Liver (tissue), 3 donors: ENCODE results near the gene SARDH.

Experiments used
- CTCF ChIP-seq: fragments of 150-350 bp; IDR thresholded peaks from 2 replicates; pipeline ENCODE4 v1.5.1; 2017; ENCODE audit warnings: improper control_type of control experiment, low read depth, low read length; ENCODE audit not compliant: missing input control
- EGR1 ChIP-seq, 2 donors: IDR thresholded peaks; 2 replicates each; pipeline ENCODE4 v1.6.1; 2016 to 2018; ENCODE audit warnings: antibody characterized with exemption in 2 of 2, low read depth in 2 of 2
- FOXA1 ChIP-seq: IDR thresholded peaks from 2 replicates; pipeline ENCODE4 v1.6.1; 2016; ENCODE audit warnings: antibody characterized with exemption
- GABPA ChIP-seq, 2 donors: IDR thresholded peaks in 1 of 2; conservative IDR thresholded peaks in 1 of 2; 2 replicates each; pipeline ENCODE4 v1.6.1; 2016; ENCODE audit warnings: antibody characterized with exemption in 2 of 2, mild to moderate bottlenecking in 1 of 2, moderate library complexity in 1 of 2
- MAX ChIP-seq: IDR thresholded peaks from 2 replicates; pipeline ENCODE4 v1.6.1; 2016; ENCODE audit warnings: antibody characterized with exemption
- RAD21 ChIP-seq, 2 donors: IDR thresholded peaks; 2 replicates each; pipeline ENCODE4 v1.6.1; 2016; ENCODE audit warnings: antibody characterized with exemption in 2 of 2, mild to moderate bottlenecking in 2 of 2
- REST ChIP-seq: IDR thresholded peaks from 2 replicates; pipeline ENCODE4 v1.6.1; 2016; ENCODE audit warnings: antibody characterized with exemption, mild to moderate bottlenecking
- donor health status: healthy.
- donor health status: healthy.

- TF ChIP-seq CTCF = no peak
- no peak for TF ChIP-seq REST
- no peak for TF ChIP-seq MAX
- no peak for TF ChIP-seq EGR1 (IDR thresholded peaks at IDR 0.05; ENCODE audit: low read depth in 2 of 2)
- TF ChIP-seq FOXA1 = no peak
- no peak for TF ChIP-seq GABPA (IDR thresholded peaks at IDR 0.05 in 1 of 2, conservative IDR thresholded peaks at IDR 0.05 in 1 of 2)
- no peak for TF ChIP-seq RAD21 (IDR thresholded peaks at IDR 0.05)
These were observed 53.2 kb downstream of the SARDH start for GRCh38 chr9:133684936-133685361.
